ENCODE results near the gene NRARP. TPM values are rescaled to one million over a fixed set of nuclear protein-coding genes. Genes with fewer than 3 reads are reported as not detected.

Gene NRARP
- total and polyA plus RNA-seq, 2 experiments from 2014 or later, result 8.7 to 16.5 TPM

DNA sequence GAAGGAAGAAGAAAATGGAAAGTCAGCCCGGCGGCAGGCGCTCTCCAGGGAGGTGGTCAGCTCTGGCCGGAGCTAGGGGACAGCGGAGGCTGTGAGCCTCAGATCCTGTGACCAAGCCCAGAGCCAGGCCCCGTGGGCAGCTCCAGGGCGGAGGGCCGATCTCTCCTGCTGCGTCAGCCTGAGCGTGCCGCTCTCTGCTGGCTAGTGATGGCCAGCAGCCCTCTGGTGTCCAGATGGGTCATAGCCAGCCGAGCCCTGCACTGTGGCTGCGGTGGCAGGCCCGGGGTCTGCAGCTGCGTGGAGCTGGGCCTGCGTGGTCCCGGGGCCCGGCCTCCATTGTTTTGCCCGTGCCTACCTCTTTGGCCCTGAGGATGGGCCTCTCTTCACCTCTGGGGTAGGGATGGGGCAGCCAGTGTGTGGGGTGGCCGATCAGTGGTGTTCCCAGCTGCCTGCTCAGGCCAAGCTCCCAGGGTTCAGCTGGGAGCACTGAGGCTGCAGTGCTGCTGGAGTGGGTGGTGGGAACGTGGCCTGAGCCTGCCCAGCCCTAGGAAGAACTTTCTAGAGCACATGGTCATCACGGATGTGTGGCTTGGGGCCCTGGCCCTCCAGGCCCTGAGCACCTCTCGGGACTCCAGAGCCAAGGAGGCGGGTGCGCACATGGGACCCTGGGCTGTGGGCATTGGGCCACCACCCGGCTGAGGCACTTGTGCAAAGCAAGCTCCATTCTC is 17.1 kb upstream of the NRARP start:
- DNase-seq (ENCODE audit: low read depth in 1 of 2, low spot score in 1 of 2), result peak in 1 of 2 donors; percentile 25
- H3K4me3 ChIP-seq, result no peak overlapping the region
- no peaks in the 10 kb centered on the region for H3K27me3 ChIP-seq
- H3K9me3 ChIP-seq (ENCODE audit: low read depth), result no peaks in the 10 kb centered on the region
- H3K36me3 ChIP-seq, result no peaks in the 10 kb centered on the region
- no peak overlapping the region for H3K27ac ChIP-seq
- no peak for TF ChIP-seq CTCF (IDR thresholded peaks at IDR 0.05; ENCODE audit: low read depth, low read length)
- peaks cover 26% of the 10 kb centered on the region for H3K4me1 ChIP-seq (ENCODE audit: low read depth)

- peaks cover 28% of the 10 kb centered on the region for H3K4me1 ChIP-seq (ENCODE audit: low read depth)
- no peaks in the 10 kb centered on the region for H3K9me3 ChIP-seq (ENCODE audit: low read depth)
- TF ChIP-seq CTCF (IDR thresholded peaks at IDR 0.05; ENCODE audit: low read depth, low read length), result no peak
- H3K36me3 ChIP-seq, result no peaks in the 10 kb centered on the region
- no peak overlapping the region for H3K27ac ChIP-seq
- no peaks in the 10 kb centered on the region for H3K27me3 ChIP-seq
- DNase-seq (ENCODE audit: low read depth in 1 of 2, low spot score in 1 of 2), result peak in 1 of 2 donors; percentile 1
- no peak overlapping the region for H3K4me3 ChIP-seq
These were observed 16.5 kb upstream of the NRARP start for GRCh38 chr9:137318602-137319001.

GRCh38 chr9:137317718-137318511 is 15.8 kb upstream of the NRARP start:
- H3K36me3 ChIP-seq, result no peaks in the 10 kb centered on the region
- peak in 1 of 2 donors; percentile 0 for DNase-seq (ENCODE audit: low read depth in 1 of 2, low spot score in 1 of 2)

DNA sequence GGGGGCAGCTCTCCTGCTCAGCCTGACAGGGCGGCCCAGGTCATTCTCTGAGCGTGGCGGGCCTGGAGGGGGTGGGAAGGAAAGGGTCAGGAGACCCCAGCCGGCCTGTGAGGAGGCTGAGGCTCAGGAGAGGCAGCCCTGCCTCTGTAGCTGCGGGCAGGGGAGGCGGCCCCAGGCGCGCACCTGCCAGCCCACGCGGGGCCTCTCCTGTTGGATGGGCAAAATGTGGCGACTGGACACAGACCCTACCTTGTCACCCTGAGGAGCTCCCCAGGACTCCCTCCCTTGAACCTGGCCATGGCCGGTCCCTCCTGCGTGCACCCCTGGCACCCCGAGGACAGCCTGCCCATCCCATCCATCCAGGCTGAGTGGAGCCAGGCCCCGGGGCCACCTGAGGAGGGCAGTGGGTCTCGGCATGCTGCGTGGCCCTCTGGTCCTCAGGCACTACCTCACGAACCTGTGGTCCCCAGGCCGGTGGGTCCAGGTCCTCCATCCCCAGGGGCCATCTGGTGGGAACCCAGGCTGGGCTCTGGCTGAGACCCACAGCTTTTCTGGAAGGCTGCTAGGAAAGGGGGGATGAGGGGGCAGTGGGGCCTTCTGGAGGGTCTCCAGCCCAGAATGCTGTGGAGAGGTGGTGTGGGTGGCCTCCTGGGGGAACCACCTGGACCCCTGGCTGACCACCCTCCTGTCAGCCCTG is 15.1 kb upstream of the NRARP start:
- TF ChIP-seq CTCF (IDR thresholded peaks at IDR 0.05; ENCODE audit: low read depth, low read length), result no peak
- H3K4me1 ChIP-seq (ENCODE audit: low read depth), result peaks cover 28% of the 10 kb centered on the region
- no peak for DNase-seq (ENCODE audit: low read depth in 1 of 2, low spot score in 1 of 2)
- no peak overlapping the region for H3K4me3 ChIP-seq
- H3K27ac ChIP-seq, result no peak overlapping the region
- no peaks in the 10 kb centered on the region for H3K9me3 ChIP-seq (ENCODE audit: low read depth)
- H3K27me3 ChIP-seq, result no peaks in the 10 kb centered on the region
- H3K36me3 ChIP-seq, result no peaks in the 10 kb centered on the region

More at GRCh38 chr9:137317718-137318511, 15.8 kb upstream of the NRARP start:
- Histone ChIP-seq H3K4me3 (no peak overlapping the region), H3K27me3 (no peaks in the 10 kb centered on the region), H3K9me3 (ENCODE audit: low read depth) (no peaks in the 10 kb centered on the region), H3K27ac (no peak overlapping the region), H3K4me1 (ENCODE audit: low read depth) (peaks cover 28% of the 10 kb centered on the region)
- TF ChIP-seq CTCF (IDR thresholded peaks at IDR 0.05; ENCODE audit: low read depth, low read length), result no peak
